Suprapubic skin (tissue), 3 donors: Measurements from ENCODE around the gene HDAC1.

Experiments used
- POLR2A ChIP-seq, 2 donors: fragments of 450-650 bp; IDR thresholded peaks; one replicate each; pipeline ENCODE4 v1.6.1; 2017; ENCODE audit warnings: antibody characterized with exemption in 2 of 2, mild to moderate bottlenecking in 2 of 2, moderate library complexity in 2 of 2
- TF ChIP-seq, protein P1 (sequence below), 2 donors: fragments of 200-600 bp in 1 of 2; fragments of 450-650 bp in 1 of 2; sonication (generic) in 1 of 2; IDR thresholded peaks; one replicate each; pipeline ENCODE4 v1.5.1; 2016 to 2019; ENCODE audit warnings: antibody characterized with exemption in 2 of 2, mild to moderate bottlenecking in 1 of 2, moderate library complexity in 1 of 2

DNA sequence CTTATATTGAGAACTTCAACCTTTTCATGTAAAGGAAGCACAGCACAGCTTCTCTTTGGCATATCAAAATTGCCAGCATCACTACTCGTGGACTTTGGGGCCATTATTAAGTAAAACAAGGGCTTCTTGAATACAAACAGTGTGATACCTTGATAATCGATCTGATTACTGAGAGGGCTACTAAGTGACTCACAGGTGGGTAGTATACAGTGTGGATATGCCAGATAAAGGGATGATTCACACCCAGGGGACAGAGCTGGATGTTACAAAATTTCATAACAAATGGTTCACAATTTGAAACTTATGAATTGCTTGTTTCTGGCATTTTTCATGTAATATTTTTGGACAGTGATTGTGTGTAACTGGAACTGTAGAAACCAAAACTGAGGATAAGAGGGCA lies 15.4 kb downstream of the HDAC1 start:
- TF ChIP-seq POLR2A (IDR thresholded peaks at IDR 0.05): no peak
- TF ChIP-seq, protein P1, sequence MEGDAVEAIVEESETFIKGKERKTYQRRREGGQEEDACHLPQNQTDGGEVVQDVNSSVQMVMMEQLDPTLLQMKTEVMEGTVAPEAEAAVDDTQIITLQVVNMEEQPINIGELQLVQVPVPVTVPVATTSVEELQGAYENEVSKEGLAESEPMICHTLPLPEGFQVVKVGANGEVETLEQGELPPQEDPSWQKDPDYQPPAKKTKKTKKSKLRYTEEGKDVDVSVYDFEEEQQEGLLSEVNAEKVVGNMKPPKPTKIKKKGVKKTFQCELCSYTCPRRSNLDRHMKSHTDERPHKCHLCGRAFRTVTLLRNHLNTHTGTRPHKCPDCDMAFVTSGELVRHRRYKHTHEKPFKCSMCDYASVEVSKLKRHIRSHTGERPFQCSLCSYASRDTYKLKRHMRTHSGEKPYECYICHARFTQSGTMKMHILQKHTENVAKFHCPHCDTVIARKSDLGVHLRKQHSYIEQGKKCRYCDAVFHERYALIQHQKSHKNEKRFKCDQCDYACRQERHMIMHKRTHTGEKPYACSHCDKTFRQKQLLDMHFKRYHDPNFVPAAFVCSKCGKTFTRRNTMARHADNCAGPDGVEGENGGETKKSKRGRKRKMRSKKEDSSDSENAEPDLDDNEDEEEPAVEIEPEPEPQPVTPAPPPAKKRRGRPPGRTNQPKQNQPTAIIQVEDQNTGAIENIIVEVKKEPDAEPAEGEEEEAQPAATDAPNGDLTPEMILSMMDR (IDR thresholded peaks at IDR 0.05): no peak
